K562 (cell line): ENCODE data around the gene PROK1. TPM values are rescaled to one million over a fixed set of nuclear protein-coding genes. Genes with fewer than 3 reads are reported as not detected.

Experiments used
- DDX20 ChIP-seq: fragments of 450-650 bp; IDR thresholded peaks from 2 replicates; pipeline ENCODE4 v1.6.1; 2016; ENCODE audit warnings: missing genetic modification characterization, low read depth, mild to moderate bottlenecking, missing compliant biosample characterization, moderate library complexity
- ELF1 ChIP-seq: fragments of 200-800 bp; sonication (Bioruptor generic); IDR thresholded peaks from 2 replicates; pipeline ENCODE4 v1.6.1; 2016; ENCODE audit warnings: missing genetic modification characterization, missing compliant biosample characterization
- ELK3 ChIP-seq: fragments of 450-650 bp; formaldehyde crosslinking; IDR thresholded peaks from 2 replicates; pipeline ENCODE4 v1.4.0; 2020; ENCODE audit warnings: mild to moderate bottlenecking
- EP300 ChIP-seq: IDR thresholded peaks from 2 replicates; pipeline ENCODE4 v1.6.1; 2012; ENCODE audit warnings: low read length, improper control_type of control experiment
- HDAC2 ChIP-seq: fragments of 450-650 bp; IDR thresholded peaks from 2 replicates; pipeline ENCODE4 v1.6.1; 2016; ENCODE audit warnings: mild to moderate bottlenecking
- KDM1A ChIP-seq, 2 experiments: fragments of 450-650 bp; IDR thresholded peaks; 2 replicates each; pipeline ENCODE4 v1.6.1; 2016; ENCODE audit warnings: mild to moderate bottlenecking in 2 of 2
- NFE2 ChIP-seq: IDR thresholded peaks from 2 replicates; pipeline ENCODE4 v1.6.1; 2014; ENCODE audit warnings: antibody characterized with exemption, low read depth
- PCBP1 ChIP-seq: fragments of 200-400 bp; formaldehyde crosslinking; IDR thresholded peaks from 2 replicates; pipeline ENCODE4 v1.6.1; 2018; ENCODE audit warnings: mild to moderate bottlenecking, low read depth, low read length; ENCODE audit not compliant: poor library complexity, severe bottlenecking
- PHF21A ChIP-seq: fragments of 450-650 bp; IDR thresholded peaks from 2 replicates; pipeline ENCODE4 v1.6.1; 2017; ENCODE audit warnings: low read depth, borderline replicate concordance
- POLR2AphosphoS2 ChIP-seq: IDR thresholded peaks from 2 replicates; pipeline ENCODE4 v1.6.1; 2012; ENCODE audit warnings: low read length, improper control_type of control experiment
- RAD21 ChIP-seq, 2 experiments: fragments of 250-450 bp in 1 of 2; fragments of 450-650 bp in 1 of 2; sonication (Bioruptor Pico) in 1 of 2; formaldehyde crosslinking in 1 of 2; IDR thresholded peaks in 1 of 2; conservative IDR thresholded peaks in 1 of 2; 2 replicates each; pipeline versions ENCODE4 v1.4.0 to v1.8.0; 2020 to 2022; ENCODE audit warnings: mild to moderate bottlenecking in 2 of 2, moderate library complexity in 1 of 2
- SMARCA5 ChIP-seq: fragments of 450-650 bp; IDR thresholded peaks from 2 replicates; pipeline ENCODE4 v1.6.1; 2016
- STAT5A ChIP-seq: IDR thresholded peaks from 2 replicates; pipeline ENCODE4 v1.6.1; 2012; ENCODE audit warnings: low read length, inconsistent platforms, borderline replicate concordance
- ZNF253 ChIP-seq: fragments of 250-450 bp; sonication (Bioruptor Pico); conservative IDR thresholded peaks from 2 replicates; pipeline ENCODE4 v1.6.1; 2021; ENCODE audit warnings: mild to moderate bottlenecking
- ZNF263 ChIP-seq: sonication (generic); formaldehyde crosslinking; IDR thresholded peaks from 2 replicates; pipeline ENCODE4 v1.8.0; 2022; ENCODE audit warnings: mild to moderate bottlenecking, missing genetic modification reagents, borderline replicate concordance
- ZNF318 ChIP-seq, 2 experiments: fragments of 450-650 bp; IDR thresholded peaks; 2 replicates each; pipeline ENCODE4 v1.6.1; 2016; ENCODE audit warnings: mild to moderate bottlenecking in 2 of 2, borderline replicate concordance in 1 of 2, low read depth in 1 of 2, moderate library complexity in 1 of 2
- ZNF384 ChIP-seq: IDR thresholded peaks from 2 replicates; pipeline ENCODE4 v1.6.1; 2012; ENCODE audit warnings: low read depth, low read length, improper control_type of control experiment
- ZNF398 ChIP-seq: fragments of 250-450 bp; sonication (Bioruptor Pico); IDR thresholded peaks from 2 replicates; pipeline ENCODE4 v1.8.0; 2021; ENCODE audit warnings: moderate library complexity, mild to moderate bottlenecking, inconsistent platforms
- ZNF444 ChIP-seq: fragments of 250-450 bp; sonication (Bioruptor Pico); IDR thresholded peaks from 2 replicates; pipeline ENCODE4 v1.4.0; 2020; ENCODE audit warnings: mild to moderate bottlenecking, moderate library complexity
- polyA plus RNA-seq, 8 experiments: library from polyadenylated mRNA; depleted of rRNA in 4 of 8; stranded (reverse) in 5 of 8; unstranded in 3 of 8; fragments of >200 nt; fragmentation: Nextera tagmentation in 2 of 8; fragmentation: Illumina TruSeq in 1 of 8; extraction: Ambion mirVana in 2 of 8; extraction: Trizol in 1 of 8; gene quantifications; 2 replicates each; pipeline versions ENCODE4 v1.2.1 to v1.2.3, GENCODE V29; 2011 to 2014; ENCODE audit warnings: inconsistent platforms in 1 of 8, missing spikeins in 1 of 8
- total RNA-seq, 7 experiments: library from RNA; depleted of rRNA in 6 of 7; stranded (reverse); fragments of >200 nt in 6 of 7; fragmentation: Illumina TruSeq in 2 of 7; extraction: Trizol in 2 of 7; gene quantifications; 2 replicates each; pipeline versions ENCODE4 v1.2.1 to v1.2.3, GENCODE V29; 2011 to 2021; ENCODE audit warnings: low replicate concordance in 1 of 7

The PROK1 gene
- total and polyA plus RNA-seq, 9 of the 15 experiments (the other 6 are each of a cell fraction or from before 2014, with no cell fraction given), result 0.15 TPM; not detected in 8

- TF ChIP-seq STAT5A, result no peak
- TF ChIP-seq ZNF444 (CRISPR knock-in tag), result no peak
- no peak for TF ChIP-seq PHF21A
- no peak for TF ChIP-seq ELK3 (CRISPR knock-in tag)
- peak; percentile 32 for TF ChIP-seq NFE2
- TF ChIP-seq EP300, result no peak
- peak; percentile 55 for TF ChIP-seq ZNF384
- peak; percentile 46 to 51; a peak in 2 of 4 replicates for TF ChIP-seq KDM1A (IDR thresholded peaks at IDR 0.05)
- TF ChIP-seq ELF1 (tag), result no peak
- TF ChIP-seq ZNF398 (CRISPR knock-in tag), result no peak
- TF ChIP-seq PCBP1, result no peak
- 0 out of 2 replicates have a peak, but pooled peaks have one; percentile 16 for TF ChIP-seq POLR2AphosphoS2
- TF ChIP-seq ZNF253 (CRISPR knock-in tag), result no peak
- 0 out of 2 replicates have a peak, but pooled peaks have one; percentile 35 for TF ChIP-seq HDAC2
- no peak for TF ChIP-seq RAD21 (CRISPR knock-in tag; conservative IDR thresholded peaks at IDR 0.05 in 1 of 2, IDR thresholded peaks at IDR 0.05 in 1 of 2)
- peak; percentile 74 for TF ChIP-seq SMARCA5
- peak; percentile 51; the same call in 1 of the 2 replicates for TF ChIP-seq ZNF263 (CRISPR knock-in tag)
- no peak for TF ChIP-seq DDX20 (tag)
- TF ChIP-seq ZNF318 (IDR thresholded peaks at IDR 0.05; ENCODE audit: borderline replicate concordance in 1 of 2, low read depth in 1 of 2), result no peak
Observed at GRCh38 chr1:110408488-110408887, 42.5 kb upstream of the PROK1 start (continued).
